ENCODE data around the gene RGS8. TPM values are rescaled to one million over a fixed set of nuclear protein-coding genes. Genes with fewer than 3 reads are reported as not detected.

Gene RGS8
- total and polyA plus RNA-seq, 10 of the 15 experiments (the other 5 are each of a cell fraction or from before 2014, with no cell fraction given): 0.03 to 0.62 (median 0.33) TPM

- CTCF ChIA-PET: interaction anchor here (0.8 to 1.1 kb wide), 2 partner anchors 8 to 142 kb away, joined by 3 read pairs; no protein-coding TSS in a partner anchor
Observed at GRCh38 chr1:182641561-182641960, 42.8 kb downstream of the RGS8 start.

More at GRCh38 chr1:182641561-182641960, 42.8 kb downstream of the RGS8 start:
- Histone ChIP-seq H3K9me3 (replicated peaks; ENCODE audit: control insufficient read depth, insufficient read depth, low read length) (no peaks in the 10 kb centered on the region), H3K4me1 (ENCODE audit: control insufficient read depth, insufficient read depth, low read length) (peaks cover 18% of the 10 kb centered on the region), H3K4me2 (ENCODE audit: control insufficient read depth, insufficient read depth) (no peak overlapping the region), H3K27me3 (replicated peaks in 1 of 2; ENCODE audit: control insufficient read depth in 2 of 2, insufficient read depth in 2 of 2, low read length in 1 of 2) (no peaks in the 10 kb centered on the region), H3K4me3 (no peak overlapping the region), H3K27ac (ENCODE audit: control insufficient read depth, insufficient read depth) (no peak overlapping the region), H3K36me3 (ENCODE audit: control insufficient read depth in 2 of 2, insufficient read depth in 2 of 2, low read length in 1 of 2) (no peaks in the 10 kb centered on the region), H4K20me1 (ENCODE audit: control insufficient read depth, insufficient read depth) (no peaks in the 10 kb centered on the region), H2AFZ (ENCODE audit: control insufficient read depth, low read depth, low read length) (no peak overlapping the region), H3K79me2 (ENCODE audit: control insufficient read depth, insufficient read depth, low read length) (no peaks in the 10 kb centered on the region), H3K9ac (ENCODE audit: control insufficient read depth, insufficient read depth, low read length) (no peak overlapping the region)
- DNase-seq (ENCODE audit: low read depth, low spot score): no peak
- no peak for TF ChIP-seq SMAD5 (IDR thresholded peaks at IDR 0.05; ENCODE audit: low read depth)
- no peak for TF ChIP-seq BCLAF1 (IDR thresholded peaks at IDR 0.05)
- TF ChIP-seq NFXL1 (IDR thresholded peaks at IDR 0.05; ENCODE audit: borderline replicate concordance): no peak
- no peak for TF ChIP-seq RCOR1 (conservative IDR thresholded peaks at IDR 0.05; ENCODE audit: low read depth, low read length)
- TF ChIP-seq HDAC6 (IDR thresholded peaks at IDR 0.05; ENCODE audit: unreplicated experiment): no peak
- TF ChIP-seq CBX5 (IDR thresholded peaks at IDR 0.05; ENCODE audit: low read depth): no peak
- BruUV-seq (replicated peaks): no TSS peak
- no peak for FAIRE-seq
- SMC1A ChIA-PET (ENCODE audit: uncharacterized antibody, unreplicated experiment): interaction anchor here (1.2 to 10.1 kb wide), 3 partner anchors 11 to 36 kb away, joined by 4 to 78 read pairs (median 5); no protein-coding TSS in a partner anchor
- in situ Hi-C loops (cut with MboI) (no loop called here), intact Hi-C loops (cut with micrococcal nuclease; ENCODE audit: unreplicated experiment) (no loop called here)
- POLR2A ChIA-PET: no interaction called here
- no peak for ATAC-seq
- RAD21 ChIA-PET (ENCODE audit: unreplicated experiment): no interaction called here
- 73% methylated on average over 5 of the region's 5 CpGs for WGBS (ENCODE audit: insufficient coverage, insufficient replicate concordance, low lambda C conversion rate, missing lambda C conversion rate)

Data from GM12878 (cell line).